Heart right ventricle (tissue), 16 donors: ENCODE results near the gene UTP25. TPM values are rescaled to one million over a fixed set of nuclear protein-coding genes. Genes with fewer than 3 reads are reported as not detected.

Experiments used
- ATAC-seq, 8 donors: fragments of 200-7000 bp; cut with Tn5 transposase; one replicate each; pipeline ENCODE4 v1.9.1; 2020; ENCODE audit warnings: mild to moderate bottlenecking in 8 of 8, moderate library complexity in 8 of 8, moderate number of reproducible peaks in 1 of 8
- DNase-seq, 2 donors: peaks; one replicate each; pipeline ENCODE4 v3.0.0-alpha.2; 2020
- H3K27ac ChIP-seq, 10 donors: fragments of 200-600 bp; sonication (generic) in 2 of 10; one replicate each; pipeline versions ENCODE4 v1.5.0 to v1.8.0; 2020 to 2022; ENCODE audit warnings: mild to moderate bottlenecking in 3 of 10
- H3K27me3 ChIP-seq, 7 donors: fragments of 200-600 bp; one replicate each; pipeline ENCODE4 v1.8.0; 2021 to 2022; ENCODE audit warnings: mild to moderate bottlenecking in 2 of 7
- H3K36me3 ChIP-seq, 9 donors: fragments of 200-600 bp; sonication (generic) in 1 of 9; one replicate each; pipeline versions ENCODE4 v1.5.0 to v1.8.0; 2020 to 2022; ENCODE audit warnings: mild to moderate bottlenecking in 2 of 9
- H3K4me1 ChIP-seq, 9 donors: fragments of 200-600 bp; sonication (generic) in 1 of 9; one replicate each; pipeline versions ENCODE4 v1.5.0 to v1.8.0; 2020 to 2022; ENCODE audit warnings: mild to moderate bottlenecking in 4 of 9
- H3K4me3 ChIP-seq, 10 donors: fragments of 200-600 bp; sonication (generic) in 2 of 10; one replicate each; pipeline versions ENCODE4 v1.5.0 to v1.8.0; 2020 to 2022; ENCODE audit warnings: mild to moderate bottlenecking in 7 of 10, moderate library complexity in 2 of 10
- H3K9me3 ChIP-seq, 11 donors: fragments of 200-600 bp in 10 of 11; sonication (generic) in 2 of 11; one replicate each; pipeline versions ENCODE4 v1.5.0 to v1.8.0; 2013 to 2022; ENCODE audit warnings: mild to moderate bottlenecking in 2 of 11, control low read depth in 1 of 11, moderate library complexity in 1 of 11
- WGBS, 2 donors: extraction: QIAGEN DNeasy Blood & Tissue Kit; methylation state at CpG; one replicate each; pipeline ENCODE4 v1.1.7; 2013; ENCODE audit warnings: inconsistent platforms in 1 of 2; 5-methylcytosine and 5-hydroxymethylcytosine counted together
- intact Hi-C, 10 donors: fragments of 100-400 bp; cut with DNase I; formaldehyde crosslinking; loops; one replicate each; pipeline versions ENCODE4 v1.11.1 to v1.14.2; 2022
- polyA plus RNA-seq, 2 donors: library from polyadenylated mRNA; stranded (reverse); fragments of 200-250 nt; gene quantifications; one replicate each; pipeline ENCODE4 v1.2.3, GENCODE V29; 2013
- total RNA-seq, 10 donors: library from RNA; stranded (reverse); fragmentation: NEBNext Ultra II Directional in 3 of 10; extraction: Animal tissue kit (Norgen Biotek cat#: 25700) in 3 of 10; gene quantifications; one replicate each; pipeline versions ENCODE4 v1.2.1 to v1.2.4, GENCODE V29; 2021 to 2023
- TF ChIP-seq, protein P1 (sequence below), 9 donors: fragments of 200-600 bp; sonication (generic) in 2 of 9; IDR thresholded peaks; one replicate each; pipeline versions ENCODE4 v1.5.0 to v1.8.0; 2021 to 2022; ENCODE audit warnings: antibody characterized with exemption in 9 of 9, mild to moderate bottlenecking in 5 of 9, moderate library complexity in 1 of 9
- donor health status: Arrhythmogenic right ventricular cardiomyopathy.
- donor health status: ischemic (EF 13 %, LVEDD 7.1; RV severe dilation, severe dysfunction).
- donor health status: healthy with polysubstance abuse.
- donor health status: DM: no; HTN: yes; CAD: no.
- donor health status: DM: no; HTN: no; CAD: no.
- donor health status: ischemic (EF 25% LVEDD 6.9; RV normal size, moderate dysfunction).
- donor health status: ischemic (EF 25% LVEDD 5.7; RV mildly dilated, moderate dysfunction).
- donor health status: healthy.
- donor health status: DM: yes; HTN: yes; CAD: no.
- donor health status: Ischemic cardiomyopathy.
- donor health status: ischemic (EF 35%, LVEDD 5.7; RV mildly dilated, moderate dysfunction).
- donor health status: nonischemic (EF 11% LVEDD 7.7; RV severe dilation, severe dysfunction).
- donor health status: DM: yes; HTN: yes; CAD: no.
- donor health status: PGD.
- donor health status: ischemic (EF 29% LVEDD 5.4; RV normal size, mild dysfunction).
- donor health status: nonischemic (EF 23%, LVEDD 6.1; RV moderate dilation, normal function).

Gene UTP25
- total and polyA plus RNA-seq, 12 donors, result 0.73 to 4.2 (median 3.1) TPM

GRCh38 chr1:209850342-209850979 lies 22.7 kb downstream of the UTP25 start:
- DNase-seq (peak; percentile 28 to 34), ATAC-seq (peak in 4 of 8 donors; percentile 20 to 46 (median 40))
- WGBS, 2 donors, result 53 to 68% methylated on average over 6 of the region's 6 CpGs
- peaks cover 0 to 5% (median 0%) of the 10 kb centered on the region in 9 donors for H3K4me1 ChIP-seq
- H3K27me3 ChIP-seq, result no peaks in the 10 kb centered on the region
- TF ChIP-seq, protein P1, sequence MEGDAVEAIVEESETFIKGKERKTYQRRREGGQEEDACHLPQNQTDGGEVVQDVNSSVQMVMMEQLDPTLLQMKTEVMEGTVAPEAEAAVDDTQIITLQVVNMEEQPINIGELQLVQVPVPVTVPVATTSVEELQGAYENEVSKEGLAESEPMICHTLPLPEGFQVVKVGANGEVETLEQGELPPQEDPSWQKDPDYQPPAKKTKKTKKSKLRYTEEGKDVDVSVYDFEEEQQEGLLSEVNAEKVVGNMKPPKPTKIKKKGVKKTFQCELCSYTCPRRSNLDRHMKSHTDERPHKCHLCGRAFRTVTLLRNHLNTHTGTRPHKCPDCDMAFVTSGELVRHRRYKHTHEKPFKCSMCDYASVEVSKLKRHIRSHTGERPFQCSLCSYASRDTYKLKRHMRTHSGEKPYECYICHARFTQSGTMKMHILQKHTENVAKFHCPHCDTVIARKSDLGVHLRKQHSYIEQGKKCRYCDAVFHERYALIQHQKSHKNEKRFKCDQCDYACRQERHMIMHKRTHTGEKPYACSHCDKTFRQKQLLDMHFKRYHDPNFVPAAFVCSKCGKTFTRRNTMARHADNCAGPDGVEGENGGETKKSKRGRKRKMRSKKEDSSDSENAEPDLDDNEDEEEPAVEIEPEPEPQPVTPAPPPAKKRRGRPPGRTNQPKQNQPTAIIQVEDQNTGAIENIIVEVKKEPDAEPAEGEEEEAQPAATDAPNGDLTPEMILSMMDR (IDR thresholded peaks at IDR 0.05), result peak in 7 of 9 donors; percentile 30 to 55 (median 35)
- no peak overlapping the region for H3K27ac ChIP-seq
- no peaks in the 10 kb centered on the region for H3K9me3 ChIP-seq
- intact Hi-C loops, result loop anchor here in 3 of 10 donors (10.0 kb wide), 2 partner anchors 464 to 554 kb away; no protein-coding TSS in a partner anchor
- H3K36me3 ChIP-seq, result peaks cover 0 to 97% (median 17%) of the 10 kb centered on the region in 9 donors
- no peak overlapping the region for H3K4me3 ChIP-seq

DNA sequence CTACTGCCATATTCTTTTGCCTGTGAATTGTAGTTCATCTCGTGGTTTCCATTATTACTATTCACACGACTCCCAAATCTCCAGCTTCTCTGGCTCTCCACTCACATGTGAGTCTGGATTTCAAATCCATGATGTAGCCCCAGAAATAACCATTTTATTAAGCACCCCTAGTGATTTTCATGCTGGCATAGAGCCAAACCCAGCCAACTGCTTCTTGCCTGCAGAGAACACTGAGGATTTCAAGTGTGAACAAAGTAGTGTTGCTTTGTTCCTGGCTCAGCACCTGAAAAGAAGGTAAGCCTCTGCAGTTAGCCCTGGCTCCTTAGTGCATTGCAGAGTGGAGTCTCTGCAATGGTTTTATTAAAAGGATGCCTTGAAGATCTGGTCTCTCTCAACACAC lies 25.9 kb downstream of the UTP25 start:
- intact Hi-C loops, result loop anchor here in 3 of 10 donors (10.0 kb wide), 2 partner anchors 461 to 551 kb away; no protein-coding TSS in a partner anchor
- no peaks in the 10 kb centered on the region for H3K27me3 ChIP-seq
- H3K4me3 ChIP-seq, result no peak overlapping the region
- TF ChIP-seq, protein P1 (IDR thresholded peaks at IDR 0.05), result no peak
- 97 to 98% methylated on average over 2 of the region's 2 CpGs for WGBS, 2 donors
- no peaks in the 10 kb centered on the region for H3K9me3 ChIP-seq
- H3K4me1 ChIP-seq, result peaks cover 0 to 5% (median 0%) of the 10 kb centered on the region in 9 donors
- ATAC-seq, result no peak
- peaks cover 0 to 68% (median 11%) of the 10 kb centered on the region in 9 donors for H3K36me3 ChIP-seq
- no peak overlapping the region for H3K27ac ChIP-seq
- DNase-seq, result no peak

- H3K27ac ChIP-seq, result no peak overlapping the region
- DNase-seq, result no peak
- TF ChIP-seq, protein P1 (IDR thresholded peaks at IDR 0.05), result no peak
- WGBS, 2 donors, result 76 to 91% methylated on average over 3 of the region's 3 CpGs
- H3K9me3 ChIP-seq, result no peaks in the 10 kb centered on the region
- no peak overlapping the region for H3K4me3 ChIP-seq
- H3K36me3 ChIP-seq, result peaks cover 0 to 63% (median 9%) of the 10 kb centered on the region in 9 donors
- no peaks in the 10 kb centered on the region for H3K27me3 ChIP-seq
- peaks cover 0 to 5% (median 0%) of the 10 kb centered on the region in 9 donors for H3K4me1 ChIP-seq
- ATAC-seq, result no peak
- intact Hi-C loops, result loop anchor here in 3 of 10 donors (10.0 kb wide), 2 partner anchors 461 to 551 kb away; no protein-coding TSS in a partner anchor
These were observed 26.4 kb downstream of the UTP25 start for GRCh38 chr1:209854196-209854595.

DNA sequence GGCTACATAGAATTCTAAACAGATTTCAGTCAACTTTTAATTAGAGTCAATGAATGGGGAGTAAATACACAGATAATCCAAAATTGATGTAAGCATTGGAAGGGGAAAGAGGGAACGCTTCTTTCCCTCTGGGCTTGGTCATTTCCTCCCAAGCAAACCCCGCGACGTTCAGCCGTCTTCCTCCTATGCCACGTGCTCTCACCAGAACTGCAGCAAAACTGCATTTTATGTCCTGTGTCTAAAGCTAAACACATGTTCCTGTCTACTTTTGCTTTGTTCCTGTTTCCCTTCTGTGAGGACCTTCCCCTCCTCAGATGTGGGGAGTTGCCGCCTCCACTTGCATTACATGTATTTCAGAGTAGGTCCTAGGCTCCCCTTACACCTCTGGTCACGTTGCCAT lies 27.2 kb downstream of the UTP25 start:
- H3K36me3 ChIP-seq, result peaks cover 0 to 56% (median 9%) of the 10 kb centered on the region in 9 donors

More for the DNA sequence above, 27.2 kb downstream of the UTP25 start:
- intact Hi-C loops, result loop anchor here in 3 of 10 donors (5.0 to 10.0 kb wide), 3 partner anchors 132 to 550 kb away; no protein-coding TSS in a partner anchor
- TF ChIP-seq, protein P1 (IDR thresholded peaks at IDR 0.05), result no peak
- DNase-seq (no peak), ATAC-seq (no peak)
- 84 to 86% methylated on average over 8 of the region's 8 CpGs for WGBS, 2 donors
- Histone ChIP-seq H3K4me3 (no peak overlapping the region), H3K9me3 (no peaks in the 10 kb centered on the region), H3K27me3 (no peaks in the 10 kb centered on the region), H3K27ac (no peak overlapping the region), H3K4me1 (peaks cover 0 to 5% (median 0%) of the 10 kb centered on the region in 9 donors)
